GM12878 (cell line): ENCODE measurements around the gene NACAD.

Experiments used
- BHLHE40 ChIP-seq, 2 experiments: fragments of 450-650 bp in 1 of 2; IDR thresholded peaks; 2 replicates each; pipeline ENCODE4 v1.6.1; 2011 to 2017; ENCODE audit warnings: low read depth in 2 of 2, borderline replicate concordance in 1 of 2, improper control_type of control experiment in 1 of 2, low read length in 1 of 2, mild to moderate bottlenecking in 1 of 2
- CTCF ChIP-seq, 3 experiments: IDR thresholded peaks in 2 of 3; conservative IDR thresholded peaks in 1 of 3; 2 replicates each; pipeline ENCODE4 v1.5.1; 2011; ENCODE audit warnings: low read depth in 3 of 3, low read length in 3 of 3, mild to moderate bottlenecking in 3 of 3, control low read depth in 2 of 3, moderate library complexity in 2 of 3, inconsistent platforms in 1 of 3, mixed read lengths in 1 of 3; ENCODE audit not compliant: control insufficient read depth in 2 of 3, insufficient read depth in 1 of 3; ENCODE audit errors: extremely low read depth in 1 of 3
- PBX3 ChIP-seq: IDR thresholded peaks from 2 replicates; pipeline ENCODE4 v1.6.1; 2011; ENCODE audit warnings: mild to moderate bottlenecking, low read depth, low read length, moderate library complexity; ENCODE audit not compliant: insufficient replicate concordance
- POLR2AphosphoS2 ChIP-seq: IDR thresholded peaks from 2 replicates; pipeline ENCODE4 v1.6.1; 2011; ENCODE audit warnings: low read depth, mild to moderate bottlenecking, low read length, improper control_type of control experiment, moderate library complexity
- SREBF1 ChIP-seq: IDR thresholded peaks from 2 replicates; pipeline ENCODE4 v1.6.1; 2012; ENCODE audit warnings: mild to moderate bottlenecking, low read length

- TF ChIP-seq SREBF1 (no peak), POLR2AphosphoS2 (no peak), PBX3 (no peak), BHLHE40 (IDR thresholded peaks at IDR 0.05; ENCODE audit: borderline replicate concordance in 1 of 2, low read depth in 2 of 2, low read length in 1 of 2) (no peak), CTCF (IDR thresholded peaks at IDR 0.05 in 2 of 3, conservative IDR thresholded peaks at IDR 0.05 in 1 of 3; ENCODE audit: control insufficient read depth in 2 of 3, extremely low read depth in 1 of 3, insufficient read depth in 1 of 3, low read depth in 3 of 3, low read length in 3 of 3) (no peak)
Observed at GRCh38 chr7:45118292-45118691, 29.5 kb upstream of the NACAD start.
